GM12801 (cell line): Measurements from ENCODE around the gene GLT1D1.

Experiments
- CTCF ChIP-seq: IDR thresholded peaks from one replicate; pipeline ENCODE4 v1.5.1; 2011; ENCODE audit warnings: control low read depth; ENCODE audit not compliant: insufficient read length; ENCODE audit errors: extremely low read depth

Gene GLT1D1

DNA sequence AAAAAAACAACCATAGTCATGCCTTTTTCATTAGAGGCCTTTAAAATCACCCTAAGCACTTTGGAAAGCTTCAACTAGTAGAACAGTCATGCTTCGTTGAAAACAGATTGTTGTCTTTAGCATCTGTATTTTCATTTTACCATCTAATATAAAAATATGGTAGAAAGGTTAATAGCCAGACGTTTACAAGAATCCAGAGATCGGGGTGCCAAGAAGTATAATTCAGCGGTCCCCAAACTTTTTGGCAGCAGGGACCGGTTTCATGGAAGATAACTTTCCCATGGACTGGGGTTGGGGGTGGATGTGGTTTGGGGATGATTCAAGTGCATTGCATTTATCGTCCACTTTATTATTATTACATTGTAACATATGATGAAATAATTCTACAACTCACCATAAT lies 138.4 kb downstream of the GLT1D1 start:
- TF ChIP-seq CTCF: no peak

GRCh38 chr12:128992116-128992515 lies 138.8 kb downstream of the GLT1D1 start:
- no peak for TF ChIP-seq CTCF

- no peak for TF ChIP-seq CTCF
Measured at GRCh38 chr12:128992550-128992949, 139.3 kb downstream of the GLT1D1 start.

- TF ChIP-seq CTCF: no peak
Measured at GRCh38 chr12:128994856-128995255, 141.6 kb downstream of the GLT1D1 start.

- TF ChIP-seq CTCF: no peak
Measured at GRCh38 chr12:128995619-128996018, 142.3 kb downstream of the GLT1D1 start.

GRCh38 chr12:129001826-129002225 lies 148.5 kb downstream of the GLT1D1 start:
- no peak for TF ChIP-seq CTCF

- TF ChIP-seq CTCF: no peak
Measured at GRCh38 chr12:129002427-129002826, 149.1 kb downstream of the GLT1D1 start.

- no peak for TF ChIP-seq CTCF
Measured at GRCh38 chr12:129005416-129005815, 152.1 kb downstream of the GLT1D1 start.
